HUES6 (cell line): Measurements from ENCODE around the gene FBLN5.

Experiments
- H3K27ac ChIP-seq: 2 replicates; pipeline ENCODE4 v1.7.0; 2013; ENCODE audit warnings: low read depth, mild to moderate bottlenecking, low read length, inconsistent platforms
- H3K27me3 ChIP-seq: 2 replicates; pipeline ENCODE4 v1.6.1; 2013; ENCODE audit warnings: low read length; ENCODE audit not compliant: control insufficient read depth, insufficient read depth
- H3K36me3 ChIP-seq: 2 replicates; pipeline ENCODE4 v1.6.1; 2013; ENCODE audit warnings: low read length; ENCODE audit not compliant: control insufficient read depth, insufficient read depth
- H3K4me1 ChIP-seq: 2 replicates; pipeline ENCODE4 v1.6.1; 2013; ENCODE audit warnings: low read length; ENCODE audit not compliant: control insufficient read depth, insufficient read depth
- H3K4me3 ChIP-seq: 2 replicates; pipeline ENCODE4 v1.5.1; 2013; ENCODE audit warnings: low read depth, low read length
- H3K9ac ChIP-seq: one replicate; pipeline ENCODE4 v1.6.1; 2013; ENCODE audit warnings: mild to moderate bottlenecking, low read length
- H3K9me3 ChIP-seq: 2 replicates; pipeline ENCODE4 v1.6.1; 2013; ENCODE audit warnings: low read depth, low read length; ENCODE audit not compliant: control insufficient read depth, insufficient read depth

Gene FBLN5, protein sequence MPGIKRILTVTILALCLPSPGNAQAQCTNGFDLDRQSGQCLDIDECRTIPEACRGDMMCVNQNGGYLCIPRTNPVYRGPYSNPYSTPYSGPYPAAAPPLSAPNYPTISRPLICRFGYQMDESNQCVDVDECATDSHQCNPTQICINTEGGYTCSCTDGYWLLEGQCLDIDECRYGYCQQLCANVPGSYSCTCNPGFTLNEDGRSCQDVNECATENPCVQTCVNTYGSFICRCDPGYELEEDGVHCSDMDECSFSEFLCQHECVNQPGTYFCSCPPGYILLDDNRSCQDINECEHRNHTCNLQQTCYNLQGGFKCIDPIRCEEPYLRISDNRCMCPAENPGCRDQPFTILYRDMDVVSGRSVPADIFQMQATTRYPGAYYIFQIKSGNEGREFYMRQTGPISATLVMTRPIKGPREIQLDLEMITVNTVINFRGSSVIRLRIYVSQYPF

DNA sequence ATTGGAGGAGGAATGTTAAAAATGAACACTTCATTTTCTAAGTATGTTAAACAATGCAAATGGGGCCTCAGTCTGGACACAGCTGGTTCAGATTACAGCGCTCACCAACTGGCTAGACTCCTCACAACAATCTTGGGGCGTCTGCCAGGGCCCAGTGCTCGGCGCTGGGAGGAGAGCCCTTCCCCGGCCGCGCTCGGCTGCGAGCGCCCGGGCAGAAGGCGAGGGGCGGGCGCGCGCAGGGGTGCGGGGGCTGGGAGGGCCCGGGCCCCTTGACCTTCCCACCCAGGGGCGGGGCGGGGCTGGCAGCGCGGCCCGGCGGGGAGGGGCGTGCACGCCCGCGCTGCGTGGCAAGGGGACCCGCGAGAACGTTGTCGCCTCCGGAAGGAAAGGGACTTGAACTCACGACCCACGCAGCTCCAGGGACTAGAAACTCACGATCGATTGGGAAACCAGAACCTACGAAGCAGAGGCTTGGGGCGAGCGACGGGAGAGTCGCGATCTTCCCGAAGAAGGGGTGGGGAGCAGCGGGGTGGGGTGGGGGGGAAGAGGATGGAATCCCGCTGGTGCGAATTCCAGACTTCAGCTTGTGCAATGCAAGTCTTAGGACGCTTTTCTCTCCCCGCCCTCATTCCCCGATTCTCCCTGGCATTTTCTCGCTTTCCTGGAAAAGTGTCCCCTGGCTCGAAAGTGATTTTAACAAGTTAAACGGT is at the start of gene FBLN5:
TSS of gene FBLN5 (minus strand) at position 220 of the 710 bp plus-strand sequence. CDS start 465 bp downstream, outside the sequence.
- peaks cover 5% of the 10 kb centered on the region; the same call in 1 of the 2 replicates for H3K4me1 ChIP-seq
- peak within 1 kb of the TSS; percentile 79 for H3K4me3 ChIP-seq
- H3K27ac ChIP-seq: no peak within 1 kb of the TSS
- no peaks in the 10 kb centered on the region for H3K9me3 ChIP-seq
- no peaks in the 10 kb centered on the region for H3K36me3 ChIP-seq
- H3K27me3 ChIP-seq: peaks cover 44% of the 10 kb centered on the region
- peak within 1 kb of the TSS; percentile 63 for H3K9ac ChIP-seq

DNA sequence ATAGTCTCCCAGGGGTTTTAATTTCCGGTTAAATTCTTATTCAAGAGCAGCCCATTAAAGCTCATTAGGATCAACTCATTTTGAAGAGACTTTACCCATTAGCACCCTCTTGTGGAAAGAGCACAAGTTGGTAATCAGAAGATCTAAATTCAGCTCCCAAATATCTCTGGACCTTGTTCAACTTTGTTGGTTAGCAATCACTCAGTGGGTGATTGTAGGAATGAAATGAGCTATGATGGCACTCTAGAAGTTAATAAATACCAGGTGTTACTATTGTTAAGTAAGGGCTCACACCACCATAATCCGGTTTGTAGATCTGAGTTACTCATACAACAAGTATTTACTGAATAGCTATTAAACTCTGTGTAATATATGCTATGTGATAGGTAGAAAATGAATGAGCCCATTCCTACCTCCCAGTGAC is 49.5 kb upstream of the FBLN5 start:
- no peaks in the 10 kb centered on the region for H3K9me3 ChIP-seq
- no peak overlapping the region for H3K9ac ChIP-seq
- no peak overlapping the region for H3K27ac ChIP-seq
- H3K36me3 ChIP-seq: peaks cover 44% of the 10 kb centered on the region
- no peak overlapping the region for H3K4me3 ChIP-seq
- H3K27me3 ChIP-seq: no peaks in the 10 kb centered on the region
- H3K4me1 ChIP-seq: no peaks in the 10 kb centered on the region

DNA sequence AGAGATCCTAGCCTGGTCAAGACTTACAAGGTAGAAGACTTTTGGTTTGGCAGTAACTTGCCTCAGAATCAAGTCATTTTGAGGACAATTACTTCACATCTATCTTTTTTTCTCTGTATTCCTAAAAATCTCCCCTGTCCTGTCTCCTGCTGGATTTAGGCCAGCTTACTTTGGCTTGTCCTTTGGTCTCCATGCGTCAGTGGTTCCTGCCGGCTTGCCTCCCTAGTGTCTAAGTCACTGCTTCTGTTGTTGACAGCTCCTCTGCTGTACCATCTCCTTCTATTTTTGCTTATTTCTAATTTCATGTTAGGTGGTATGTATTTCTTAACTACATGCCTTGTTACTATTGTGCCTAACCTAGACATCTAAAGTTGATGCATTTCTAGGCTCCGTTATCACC is 39.7 kb upstream of the FBLN5 start:
- H3K9me3 ChIP-seq: no peaks in the 10 kb centered on the region
- H3K4me1 ChIP-seq: no peaks in the 10 kb centered on the region
- H3K36me3 ChIP-seq: peaks cover 61% of the 10 kb centered on the region
- H3K27ac ChIP-seq: no peak overlapping the region
- no peaks in the 10 kb centered on the region for H3K27me3 ChIP-seq
- H3K9ac ChIP-seq: no peak overlapping the region
- no peak overlapping the region for H3K4me3 ChIP-seq

DNA sequence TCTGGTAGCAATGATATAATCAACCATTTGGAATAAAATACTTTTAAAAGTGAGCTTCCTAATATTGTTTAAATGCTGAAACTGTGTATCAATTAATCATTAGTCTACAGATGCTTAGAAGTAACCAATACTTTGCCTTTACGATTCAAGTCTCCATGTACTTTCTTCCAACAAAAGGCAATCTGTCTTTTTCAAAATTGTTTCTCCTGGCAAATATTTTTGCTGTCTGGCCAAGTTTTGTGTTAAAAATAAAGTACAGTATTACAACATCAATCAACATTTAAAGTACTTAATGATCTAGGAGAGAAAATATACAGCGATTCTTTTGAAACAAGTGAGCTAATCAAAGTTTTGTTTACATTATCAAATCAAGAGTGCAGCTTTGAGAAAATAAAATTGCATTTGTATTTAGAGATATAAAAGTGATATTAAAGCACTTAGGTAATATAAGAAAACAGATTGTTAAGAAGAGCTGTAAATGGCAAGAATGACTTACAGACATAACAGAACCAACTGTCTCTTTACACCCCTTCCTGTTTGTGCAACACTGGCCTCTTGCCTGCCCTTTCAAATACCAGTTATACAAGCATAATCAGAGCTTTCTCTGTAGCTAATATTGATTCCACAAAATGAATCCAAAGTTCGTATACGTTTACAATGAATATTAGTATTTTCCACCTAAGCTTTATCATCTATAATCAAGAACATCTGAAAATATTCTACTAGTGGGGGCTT is 38.2 kb upstream of the FBLN5 start:
- Histone ChIP-seq H3K4me3 (no peak overlapping the region), H3K4me1 (no peaks in the 10 kb centered on the region), H3K36me3 (peaks cover 46% of the 10 kb centered on the region), H3K27ac (no peak overlapping the region), H3K9me3 (no peaks in the 10 kb centered on the region), H3K27me3 (no peaks in the 10 kb centered on the region), H3K9ac (no peak overlapping the region)

DNA sequence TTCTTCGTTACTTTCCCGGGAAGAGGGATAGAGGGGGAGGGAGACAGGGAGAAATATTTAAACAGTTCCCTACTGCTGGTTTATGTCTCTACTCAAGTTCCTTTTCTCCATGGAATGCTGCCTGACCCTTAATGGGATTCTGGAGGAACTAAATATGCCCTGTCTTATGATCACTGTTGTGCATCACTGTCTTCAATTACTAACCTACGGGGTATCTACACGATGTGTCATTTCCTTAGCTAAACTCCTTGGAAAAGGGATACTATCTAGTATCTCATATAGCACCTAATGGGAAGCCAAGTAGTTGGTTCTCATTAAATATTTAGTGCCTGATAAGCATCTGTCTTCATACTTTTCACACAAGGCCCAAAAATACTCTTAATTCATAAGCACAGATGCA is 37.5 kb upstream of the FBLN5 start:
- H3K27me3 ChIP-seq: no peaks in the 10 kb centered on the region
- no peak overlapping the region for H3K4me3 ChIP-seq
- no peak overlapping the region for H3K27ac ChIP-seq

DNA sequence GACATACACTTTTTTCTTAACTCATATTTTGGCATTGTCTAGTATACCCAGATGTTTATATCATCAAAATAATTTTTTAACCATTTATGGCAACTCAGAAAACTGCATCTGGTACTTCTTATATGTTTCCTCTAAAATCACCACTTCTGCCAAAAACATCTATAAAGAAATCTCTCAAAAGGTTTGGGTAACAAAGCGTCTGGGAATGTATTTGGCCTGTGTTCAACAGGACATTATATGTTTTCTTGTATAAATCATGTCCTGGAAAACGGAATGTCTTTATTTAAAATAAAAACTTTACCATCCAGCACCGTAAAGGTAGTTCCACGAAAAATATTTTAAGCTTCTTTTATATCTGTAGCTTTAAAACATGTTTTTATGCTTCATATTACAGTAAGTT is 36.1 kb upstream of the FBLN5 start:
- H3K27ac ChIP-seq: no peak overlapping the region
- peaks cover 40% of the 10 kb centered on the region for H3K36me3 ChIP-seq
- no peaks in the 10 kb centered on the region for H3K4me1 ChIP-seq
- H3K9me3 ChIP-seq: no peaks in the 10 kb centered on the region
- H3K4me3 ChIP-seq: no peak overlapping the region
- H3K27me3 ChIP-seq: no peaks in the 10 kb centered on the region
- H3K9ac ChIP-seq: no peak overlapping the region

More for the DNA sequence above, 37.5 kb upstream of the FBLN5 start:
- Histone ChIP-seq H3K4me1 (no peaks in the 10 kb centered on the region), H3K9me3 (no peaks in the 10 kb centered on the region), H3K9ac (no peak overlapping the region), H3K36me3 (peaks cover 45% of the 10 kb centered on the region)

DNA sequence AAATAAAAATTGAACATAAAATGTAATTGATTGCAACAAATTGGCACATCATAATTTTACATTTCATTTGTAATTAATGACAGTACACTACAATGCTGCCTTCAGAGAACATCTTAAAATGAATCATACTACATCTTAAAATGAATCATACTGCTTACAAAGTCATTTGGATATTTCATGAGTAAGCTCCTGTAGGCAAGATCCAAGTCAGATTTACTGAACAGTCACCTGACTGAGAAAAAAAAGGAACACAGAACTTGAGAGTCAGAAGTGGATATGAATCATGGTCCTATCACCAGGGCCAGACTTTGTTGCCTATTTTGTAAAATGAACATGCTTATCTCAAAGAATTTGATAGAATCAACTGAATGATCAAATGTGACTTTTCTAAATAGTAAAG is 32.7 kb upstream of the FBLN5 start:
- Histone ChIP-seq H3K4me3 (no peak overlapping the region), H3K27ac (no peak overlapping the region), H3K27me3 (no peaks in the 10 kb centered on the region), H3K9ac (no peak overlapping the region), H3K9me3 (no peaks in the 10 kb centered on the region), H3K4me1 (no peaks in the 10 kb centered on the region), H3K36me3 (peaks cover 19% of the 10 kb centered on the region)

DNA sequence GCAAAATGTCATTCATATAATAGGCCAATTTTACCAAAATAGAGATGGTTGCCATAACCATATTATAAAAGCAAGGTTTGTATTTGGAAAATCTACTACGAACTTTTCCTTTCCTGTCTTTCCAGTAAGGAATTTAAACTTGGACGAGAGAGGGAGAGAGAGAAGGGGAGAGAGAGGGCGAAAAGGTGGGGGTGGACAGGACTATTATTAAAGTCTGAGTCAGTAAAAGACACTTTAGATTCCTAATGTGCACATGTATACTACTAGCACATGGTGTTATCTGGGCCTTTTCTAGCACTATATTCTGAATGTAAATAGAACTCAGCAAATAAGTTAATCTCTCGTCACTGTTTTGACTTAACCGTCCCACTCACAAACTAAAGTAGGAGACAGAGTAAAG is 30.4 kb upstream of the FBLN5 start:
- H3K36me3 ChIP-seq: peaks cover 20% of the 10 kb centered on the region

DNA sequence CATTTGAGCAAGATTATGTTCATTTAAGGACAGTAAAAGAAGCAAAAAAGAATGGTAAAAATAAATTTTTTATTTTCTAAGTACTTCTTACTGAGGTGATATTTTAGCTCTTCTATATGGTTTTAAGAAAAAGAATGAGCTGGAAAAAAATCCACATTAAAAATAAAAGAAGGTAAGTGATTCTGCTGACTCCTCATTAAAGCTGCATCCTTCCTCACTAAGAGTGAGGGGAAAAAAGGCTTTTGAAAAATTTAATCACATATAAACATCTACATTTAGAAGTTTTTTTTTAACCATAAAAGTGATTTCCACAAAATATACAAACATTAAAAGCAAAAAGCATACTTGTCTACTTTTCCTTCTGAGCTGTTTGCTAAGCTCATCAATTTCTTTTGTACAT is 28.3 kb upstream of the FBLN5 start:
- Histone ChIP-seq H3K4me1 (no peaks in the 10 kb centered on the region), H3K36me3 (peaks cover 30% of the 10 kb centered on the region), H3K9ac (no peak overlapping the region), H3K9me3 (no peaks in the 10 kb centered on the region), H3K4me3 (no peak overlapping the region), H3K27ac (no peak overlapping the region), H3K27me3 (no peaks in the 10 kb centered on the region)

More for the DNA sequence above, 30.4 kb upstream of the FBLN5 start:
- Histone ChIP-seq H3K9ac (no peak overlapping the region), H3K9me3 (no peaks in the 10 kb centered on the region), H3K27me3 (no peaks in the 10 kb centered on the region), H3K4me3 (no peak overlapping the region), H3K27ac (no peak overlapping the region), H3K4me1 (no peaks in the 10 kb centered on the region)

DNA sequence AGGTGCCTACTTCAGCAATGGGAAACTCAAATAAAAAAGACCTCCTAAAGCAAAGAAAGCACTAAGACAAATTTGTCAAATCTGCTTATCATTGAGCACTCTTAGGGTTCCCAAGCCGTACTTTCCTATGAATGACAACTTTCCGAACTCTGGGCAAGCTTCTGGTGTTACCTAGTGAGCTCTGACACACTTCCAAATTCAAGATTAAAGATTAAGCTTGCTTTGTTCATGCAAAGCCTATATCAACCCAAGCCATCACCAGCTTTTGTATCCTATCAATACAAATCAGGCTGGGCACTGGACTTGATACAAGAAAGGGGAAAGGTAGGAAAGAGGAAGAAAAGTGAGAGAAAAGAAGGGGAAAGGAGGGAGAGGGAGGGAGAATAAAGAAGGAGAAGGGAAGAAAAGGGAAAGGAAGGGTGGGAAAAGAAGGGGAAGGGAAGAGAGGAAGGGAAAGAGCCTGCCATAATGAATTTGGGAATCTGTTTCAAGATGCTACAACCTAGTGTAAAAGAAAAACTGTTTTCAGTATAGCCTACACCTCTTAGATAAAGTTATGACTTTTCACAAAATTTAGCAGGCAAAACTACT is 23.8 kb upstream of the FBLN5 start:
- no peak overlapping the region for H3K4me3 ChIP-seq
- no peaks in the 10 kb centered on the region for H3K27me3 ChIP-seq
- peaks cover 48% of the 10 kb centered on the region for H3K36me3 ChIP-seq
- H3K9me3 ChIP-seq: no peaks in the 10 kb centered on the region
- no peak overlapping the region for H3K9ac ChIP-seq
- H3K4me1 ChIP-seq: no peaks in the 10 kb centered on the region
- H3K27ac ChIP-seq: no peak overlapping the region
